Left colon (tissue), 2 donors: ENCODE data around the gene SLC27A3. TPM values are rescaled to one million over a fixed set of nuclear protein-coding genes. Genes with fewer than 3 reads are reported as not detected.
"Not testable (repeated sequence)": the region's sequence is repeated elsewhere in the genome, so short reads cannot be mapped to it uniquely, and the experiment has no call there.

Source experiments
- ATAC-seq: fragments of 200-7000 bp; cut with Tn5 transposase; one replicate; pipeline ENCODE4 v1.9.1; 2020; ENCODE audit warnings: mild to moderate bottlenecking, moderate library complexity
- DNase-seq, 2 donors: peaks; one replicate each; pipeline ENCODE4 v3.0.0-alpha.2; 2020
- intact Hi-C, 2 donors: fragments of 100-400 bp; cut with DNase I in 1 of 2; cut with micrococcal nuclease in 1 of 2; formaldehyde crosslinking; loops; one replicate each; pipeline versions ENCODE4 v1.11.2 to v1.14.0; 2022; cut with DNase I, micrococcal nuclease
- total RNA-seq, 2 donors: library from RNA; stranded (reverse); fragmentation: NEBNext Ultra II Directional; extraction: Animal tissue kit (Norgen Biotek cat#: 25700); gene quantifications; one replicate each; pipeline ENCODE4 v1.2.1, GENCODE V29; 2021
- donor health status: DM: no; HTN: no; CAD: no.
- donor health status: DM: yes; HTN: yes; CAD: no.

The SLC27A3 gene
- total RNA-seq, 2 donors from 2014 or later = 22.5 to 24.8 TPM

DNA sequence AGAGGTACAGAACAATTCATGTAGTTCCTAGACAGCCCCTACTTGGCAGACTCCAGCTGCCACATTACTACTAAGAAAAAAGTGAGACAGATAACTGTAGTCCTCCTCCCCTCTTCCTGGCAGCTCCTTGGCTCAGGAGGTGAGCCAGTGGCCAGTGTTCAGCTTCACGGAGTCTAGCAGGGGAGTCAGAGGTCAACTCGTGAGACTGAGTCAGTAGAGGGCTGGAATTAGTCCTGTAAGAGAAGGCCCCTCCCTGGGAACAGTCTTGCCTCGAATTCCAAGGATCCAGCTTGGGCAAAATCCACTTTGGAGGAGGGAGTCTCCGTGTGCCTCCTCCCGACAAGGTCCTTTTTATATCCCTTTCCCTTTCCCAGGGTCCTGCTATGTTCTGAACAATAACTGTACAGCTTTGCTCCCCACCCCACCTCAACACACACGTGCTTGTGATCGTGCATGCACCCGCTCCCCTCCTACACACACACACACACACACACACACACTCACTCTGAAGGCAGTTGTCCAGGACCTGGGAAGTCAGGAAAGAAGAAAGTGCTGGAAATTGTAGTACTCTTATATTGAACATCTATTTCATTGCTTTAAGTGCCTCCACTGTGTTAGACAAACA, 22.5 kb upstream of the SLC27A3 start:
- intact Hi-C loops = no loop called here
- peak in 1 of 2 donors; percentile 38 for DNase-seq
- no peak for ATAC-seq

DNA sequence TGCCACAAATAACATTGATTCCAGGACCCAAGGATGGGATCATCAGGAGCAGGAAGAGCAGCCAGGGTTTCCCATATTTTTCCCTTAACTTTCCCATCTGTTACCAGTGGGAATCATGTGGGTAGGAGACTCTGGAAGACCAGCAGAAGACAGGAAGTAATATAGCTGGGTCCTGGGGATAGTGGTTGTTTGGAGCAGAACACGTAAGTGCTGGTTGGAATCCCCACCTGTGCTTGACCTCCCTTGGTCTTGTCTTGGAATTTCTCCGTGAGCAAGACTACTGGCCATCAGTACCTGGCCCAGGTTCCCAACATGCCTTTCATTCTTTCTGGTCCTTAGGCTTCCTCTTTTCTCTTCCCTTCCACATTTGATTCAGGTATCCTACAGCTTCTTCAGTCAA, 20.9 kb upstream of the SLC27A3 start:
- no peak for DNase-seq
- intact Hi-C loops = no loop called here
- no peak for ATAC-seq

GRCh38 chr1:153760440-153760839, 14.8 kb upstream of the SLC27A3 start:
- intact Hi-C loops = no loop called here
- DNase-seq = no peak
- no peak for ATAC-seq

- DNase-seq = no peak
- ATAC-seq = peak; percentile 53
- intact Hi-C loops = no loop called here
Measured at GRCh38 chr1:153763365-153764225, 11.6 kb upstream of the SLC27A3 start.

DNA sequence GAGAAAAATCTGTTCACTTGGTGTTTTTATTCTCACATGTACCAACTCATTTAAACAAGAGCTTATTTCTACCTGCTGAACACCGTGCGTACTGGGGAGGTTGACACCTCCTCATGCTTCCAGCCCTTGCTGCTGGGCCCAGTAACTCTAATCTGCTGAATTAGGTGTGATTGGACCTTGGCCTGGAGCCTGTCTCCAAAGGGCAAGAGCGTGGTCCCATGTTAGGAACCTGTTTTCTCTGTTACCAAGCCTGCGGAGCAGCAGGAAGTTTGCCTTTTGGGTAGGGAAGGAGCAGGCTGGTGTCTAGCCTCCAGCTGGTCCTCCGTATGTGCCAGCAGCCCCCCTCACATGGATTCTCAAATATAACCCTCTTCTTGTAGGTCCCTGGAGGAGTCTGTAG, 10.9 kb upstream of the SLC27A3 start:
- intact Hi-C loops = no loop called here
- DNase-seq = no peak
- peak; percentile 27 for ATAC-seq

DNA sequence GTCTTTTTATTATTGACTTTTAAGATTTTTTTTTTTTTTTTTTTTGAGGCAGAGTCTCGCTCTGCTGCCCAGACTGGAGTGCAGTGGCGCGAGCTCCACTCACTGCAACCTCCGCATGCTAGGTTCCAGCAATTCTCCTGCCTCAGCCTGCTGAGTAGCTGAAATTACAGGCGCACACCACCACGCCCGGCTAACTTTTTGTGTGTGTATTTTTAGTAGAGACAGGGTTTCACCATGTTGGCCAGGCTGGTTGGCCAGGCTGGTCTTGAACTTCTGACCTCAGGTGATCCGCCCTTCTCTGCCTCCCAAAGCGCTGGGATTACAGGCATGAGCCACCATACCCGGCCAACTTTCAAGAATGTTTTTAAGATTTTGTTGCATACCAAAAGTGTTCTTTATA, 8.5 kb upstream of the SLC27A3 start:
- DNase-seq, intact Hi-C loops: not testable (repeated sequence)

GRCh38 chr1:153767519-153767918, 7.7 kb upstream of the SLC27A3 start:
- ATAC-seq (no peak), DNase-seq (no peak)
- intact Hi-C loops = no loop called here

More for the DNA sequence above, 8.5 kb upstream of the SLC27A3 start:
- ATAC-seq = not testable (repeated sequence)

GRCh38 chr1:153768316-153769181, 6.7 kb upstream of the SLC27A3 start:
- intact Hi-C loops = no loop called here
- ATAC-seq (peak; percentile 90), DNase-seq (peak; percentile 42 to 73)

DNA sequence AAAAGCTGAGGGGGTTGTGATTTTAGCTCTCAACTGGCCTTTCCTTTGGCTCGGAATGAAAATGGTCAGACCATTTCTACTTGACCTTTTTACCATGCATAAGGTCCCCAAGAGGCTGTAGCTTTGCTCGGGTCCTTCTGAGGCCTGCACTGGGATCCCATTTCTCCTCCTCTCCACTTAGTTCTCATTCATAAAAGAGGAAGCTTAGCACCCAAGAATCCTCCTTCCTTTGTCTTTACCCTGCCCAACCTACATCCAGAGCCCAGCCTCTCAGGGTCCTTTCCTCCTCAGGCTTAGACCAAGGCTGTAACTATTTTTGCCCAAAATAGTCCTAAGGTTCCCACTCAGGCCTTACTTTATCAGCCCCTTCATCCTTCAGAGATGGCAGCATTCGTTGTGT, 6.0 kb upstream of the SLC27A3 start:
- intact Hi-C loops = no loop called here
- ATAC-seq (no peak), DNase-seq (no peak)

DNA sequence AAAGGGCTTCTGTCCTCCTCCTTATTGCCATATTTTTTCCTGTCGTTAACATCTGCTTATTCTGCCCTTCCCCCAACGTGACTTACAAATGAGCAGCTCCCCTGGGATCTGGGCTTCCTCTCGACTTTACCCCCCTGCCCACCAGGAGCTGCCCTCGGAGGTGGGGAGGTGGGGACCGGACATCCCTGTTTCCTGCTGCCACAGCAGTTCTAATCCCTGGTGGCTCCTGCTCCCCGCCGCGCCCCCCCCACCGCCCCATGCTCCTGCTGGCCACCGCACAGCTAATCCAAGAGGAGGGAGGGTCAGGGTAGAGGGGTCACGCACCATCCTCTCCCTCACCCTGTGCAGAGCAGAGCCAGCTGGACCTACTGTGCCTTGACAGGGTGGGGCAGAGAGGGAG, 4.4 kb upstream of the SLC27A3 start:
- intact Hi-C loops = no loop called here
- DNase-seq (no peak), ATAC-seq (no peak)

GRCh38 chr1:153771261-153771660, 3.9 kb upstream of the SLC27A3 start:
- intact Hi-C loops = no loop called here

DNA sequence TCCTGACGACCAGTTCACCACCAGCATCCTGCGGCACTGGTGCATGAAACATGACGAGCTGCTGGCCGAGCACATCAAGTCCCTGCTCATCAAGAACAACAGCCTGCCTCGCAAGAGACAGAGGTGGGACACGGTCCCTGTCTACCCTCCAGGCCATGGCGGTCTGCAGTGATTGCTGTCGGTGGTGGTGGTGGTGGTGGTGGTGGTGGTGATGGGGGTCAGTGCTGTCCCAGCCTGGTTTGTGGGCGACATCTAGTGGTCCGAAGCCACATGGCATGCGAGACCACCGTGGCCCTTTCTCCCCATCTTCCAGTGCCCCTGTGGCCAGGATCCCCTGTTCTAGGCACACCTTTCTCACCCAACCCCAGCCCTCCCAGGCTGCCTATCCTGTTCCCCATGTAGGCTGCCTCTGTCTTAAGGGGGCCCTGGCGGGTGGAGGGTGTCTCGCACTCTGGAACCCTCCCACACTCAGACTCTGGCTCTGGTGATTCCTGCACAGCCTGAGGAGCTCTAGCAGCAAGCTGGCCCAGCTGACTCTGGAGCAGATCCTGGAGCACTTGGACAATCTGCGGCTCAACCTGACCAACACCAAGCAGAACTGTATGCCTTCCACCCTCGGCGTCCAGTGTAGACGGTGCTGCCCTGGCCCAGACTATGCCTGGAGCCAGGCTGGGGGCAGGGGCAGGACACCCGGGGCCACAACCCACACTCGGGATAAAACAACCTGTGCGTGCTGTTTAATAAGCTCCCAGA, 3.2 kb upstream of the SLC27A3 start:
- ATAC-seq (no peak), DNase-seq (no peak)
- intact Hi-C loops = no loop called here

More at GRCh38 chr1:153771261-153771660, 3.9 kb upstream of the SLC27A3 start:
- ATAC-seq (no peak), DNase-seq (no peak)

- ATAC-seq (no peak), DNase-seq (no peak)
- intact Hi-C loops = no loop called here
Measured at GRCh38 chr1:153773096-153773921, 1.9 kb upstream of the SLC27A3 start.

DNA sequence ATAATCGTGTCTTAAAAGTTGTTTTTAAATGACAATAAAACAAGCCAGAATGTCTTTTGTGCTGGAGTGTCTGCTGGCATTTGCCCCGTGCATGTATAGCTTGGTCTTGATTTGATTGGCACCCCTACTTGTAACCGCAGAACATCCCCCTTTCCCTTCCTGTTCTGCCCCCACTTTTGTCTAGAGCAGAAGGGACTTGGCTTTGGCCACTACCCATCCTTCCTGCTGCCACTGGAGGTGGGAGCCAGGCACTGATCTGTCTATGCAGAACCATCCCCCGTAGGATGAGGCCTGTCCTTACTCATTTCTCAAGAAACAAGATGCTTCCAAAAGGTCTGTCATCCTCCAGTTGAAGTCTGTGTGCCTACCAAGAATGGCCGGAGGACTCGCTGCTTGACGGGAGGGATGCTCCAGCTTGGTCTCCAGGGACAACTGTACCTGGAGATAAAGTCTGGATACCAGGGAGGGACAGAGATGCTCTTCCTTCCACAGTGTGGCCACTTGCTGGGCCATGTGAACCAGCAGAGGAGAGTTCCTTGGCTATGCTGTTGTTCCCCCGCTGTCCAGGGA, 1.1 kb upstream of the SLC27A3 start:
- ATAC-seq (no peak), DNase-seq (no peak)
- intact Hi-C loops = no loop called here

GRCh38 chr1:153775458-153776327, 486 bp downstream of the SLC27A3 start:
- DNase-seq (peak; percentile 84 to 85), ATAC-seq (peak; percentile 75)
- intact Hi-C loops = no loop called here

GRCh38 chr1:153776352-153776751, 1.1 kb downstream of the SLC27A3 start:
- intact Hi-C loops = no loop called here
- ATAC-seq (no peak), DNase-seq (no peak)
